GM21447 (cell line): Measurements from ENCODE around the gene SLPI.

Source experiments
- ATAC-seq: cut with Tn5 transposase; IDR thresholded peaks from one replicate; pipeline ENCODE4 v1.9.1; 2021; ENCODE audit not compliant: unreplicated experiment

Gene SLPI

DNA sequence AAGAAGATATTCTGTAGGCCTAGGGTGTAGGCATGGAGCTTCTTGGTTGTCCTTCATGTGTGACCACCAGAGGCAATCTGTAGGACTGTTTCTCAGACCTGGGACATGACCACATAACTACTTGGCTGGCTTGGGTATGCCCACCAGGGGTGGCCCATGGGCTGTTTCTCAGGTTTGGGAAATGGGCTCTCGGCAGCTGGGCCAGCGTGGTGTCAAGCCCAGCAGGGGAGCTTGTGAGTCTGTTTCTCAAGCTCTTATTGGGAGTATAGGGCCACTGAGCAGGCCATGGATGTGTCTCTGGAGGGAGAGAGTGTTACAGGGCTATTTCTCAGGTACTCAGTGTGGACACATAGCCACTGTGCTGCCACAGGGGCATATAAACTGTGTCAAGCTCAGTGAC lies 35.7 kb downstream of the SLPI start:
- no peak for ATAC-seq

DNA sequence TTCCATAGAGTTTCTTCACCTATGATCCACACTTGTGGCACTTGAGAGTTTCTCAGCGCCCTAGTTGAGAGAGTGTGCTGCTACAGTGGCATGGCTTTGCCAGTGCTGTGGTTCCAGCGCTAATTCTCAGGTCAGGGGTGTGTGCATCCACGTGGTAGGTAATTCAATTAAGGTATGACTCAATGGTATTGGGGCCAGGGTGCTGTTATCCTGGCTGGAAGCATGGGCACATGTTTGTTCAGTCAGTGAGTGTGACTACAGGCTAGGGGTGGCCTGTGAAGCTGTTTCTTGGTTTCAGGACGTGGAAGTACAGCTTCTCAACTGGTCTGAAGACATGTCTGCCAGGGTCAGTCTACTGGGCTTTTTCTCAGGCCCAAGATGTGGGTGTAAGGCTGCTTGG lies 36.2 kb downstream of the SLPI start:
- ATAC-seq = no peak

DNA sequence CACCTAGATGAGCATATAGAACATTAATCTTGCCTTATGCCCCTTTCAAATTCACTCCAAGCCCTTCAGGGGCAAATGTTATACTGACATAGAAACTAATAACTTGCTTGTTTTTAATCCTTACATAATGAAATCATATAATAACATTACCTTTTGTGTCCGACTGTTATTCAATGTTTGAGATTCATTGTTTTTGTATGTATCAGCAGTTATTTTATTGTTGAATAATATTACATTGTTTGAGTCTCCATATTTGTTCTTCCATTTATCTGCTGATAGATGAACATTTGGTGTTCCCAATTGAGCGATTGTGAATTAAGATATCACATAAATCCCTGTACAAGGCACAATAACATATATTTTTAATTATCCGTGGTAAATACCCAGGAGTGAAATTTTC lies 41.5 kb downstream of the SLPI start:
- no peak for ATAC-seq

DNA sequence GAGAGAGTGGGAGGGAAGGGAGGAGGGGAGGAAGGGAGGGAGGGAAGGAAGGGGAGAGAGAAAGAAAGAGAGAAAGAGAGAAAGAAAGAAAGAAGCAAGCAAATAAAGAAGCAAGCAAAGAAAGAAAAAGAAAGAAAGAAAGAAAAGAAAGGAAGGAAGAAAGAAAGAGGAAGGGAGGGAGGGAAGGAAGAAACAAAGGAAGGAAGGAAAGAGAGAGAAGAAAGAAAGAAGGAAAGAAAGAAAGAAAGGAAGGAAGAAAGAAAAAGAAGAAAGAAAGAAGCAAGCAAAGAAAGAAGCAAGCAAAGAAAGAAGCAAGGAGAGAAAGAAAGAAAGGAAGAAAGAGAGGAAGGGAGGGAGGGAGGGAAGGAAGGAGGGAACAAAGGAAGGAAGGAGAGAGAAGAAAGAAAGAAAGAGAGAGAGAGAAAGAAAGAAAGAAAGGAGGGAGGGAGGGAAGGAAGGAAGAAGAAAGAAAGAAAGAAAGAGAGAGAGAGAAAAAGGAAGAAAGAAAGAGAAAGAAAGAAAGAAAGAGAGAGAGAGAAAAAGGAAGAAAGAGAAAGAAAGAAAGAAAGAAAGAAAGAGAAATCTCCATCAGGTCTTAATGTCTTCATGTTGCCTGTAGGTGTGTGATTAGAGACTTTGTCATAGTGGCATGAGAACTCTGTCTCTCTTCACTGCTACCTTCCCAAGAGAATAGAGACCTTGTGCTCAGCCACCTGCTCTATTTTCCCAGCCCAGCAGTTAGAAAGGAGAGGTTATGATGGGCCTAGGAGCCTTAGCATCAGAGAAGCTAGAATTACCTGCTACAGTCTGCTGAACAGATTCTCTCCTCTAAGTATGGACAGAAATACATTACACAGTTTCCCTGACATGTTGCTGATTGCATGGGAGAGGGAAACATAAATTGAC lies 42.5 kb downstream of the SLPI start:
- no peak for ATAC-seq

DNA sequence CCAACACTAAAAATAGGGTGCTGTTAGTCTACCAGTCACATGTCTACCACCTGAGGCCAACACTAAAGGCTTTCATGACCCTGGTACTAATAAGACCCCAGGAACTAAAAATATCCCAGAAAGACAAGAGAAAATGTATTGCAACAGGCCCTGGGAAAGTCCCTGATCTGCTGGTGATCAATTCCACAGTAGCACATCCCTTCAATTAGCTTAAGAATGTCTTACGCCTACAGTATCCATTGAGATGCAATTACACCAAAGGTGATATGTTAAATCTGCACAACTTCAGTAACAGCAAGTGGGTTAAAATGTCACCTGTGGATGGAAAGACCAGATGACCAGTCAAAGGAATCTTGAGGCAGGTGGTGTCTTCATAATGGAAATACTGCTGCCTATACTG lies 44.4 kb downstream of the SLPI start:
- no peak for ATAC-seq

DNA sequence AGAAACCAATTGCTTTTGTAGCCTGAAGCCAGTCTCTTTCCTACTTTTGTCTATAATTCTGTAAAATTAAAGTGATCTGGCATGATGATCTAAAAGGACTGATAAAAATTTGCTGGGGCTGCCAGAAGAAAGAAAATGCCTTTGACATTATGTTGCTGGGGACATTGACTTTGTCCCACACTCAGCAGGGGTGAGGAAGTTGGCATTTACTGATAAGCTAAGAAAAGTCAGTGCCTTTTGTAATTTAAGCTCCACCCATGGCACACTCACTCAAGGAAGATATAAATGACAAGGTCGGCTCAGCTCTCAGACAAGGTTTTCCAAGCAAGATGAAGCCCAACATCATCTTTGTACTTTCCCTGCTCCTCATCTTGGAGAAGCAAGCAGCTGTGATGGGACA lies 47.6 kb downstream of the SLPI start, which contains the start of gene SEMG1:
TSS of gene SEMG1 (plus strand) at position 309 of the 400 bp plus-strand sequence. CDS start at position 330, 21 bp downstream.
- ATAC-seq = no peak
